ENCODE measurements around the gene ACAD11.
"Not testable (repeated sequence)": the region's sequence is repeated elsewhere in the genome, so short reads cannot be mapped to it uniquely, and the experiment has no call there.

ACAD11 gene

DNA sequence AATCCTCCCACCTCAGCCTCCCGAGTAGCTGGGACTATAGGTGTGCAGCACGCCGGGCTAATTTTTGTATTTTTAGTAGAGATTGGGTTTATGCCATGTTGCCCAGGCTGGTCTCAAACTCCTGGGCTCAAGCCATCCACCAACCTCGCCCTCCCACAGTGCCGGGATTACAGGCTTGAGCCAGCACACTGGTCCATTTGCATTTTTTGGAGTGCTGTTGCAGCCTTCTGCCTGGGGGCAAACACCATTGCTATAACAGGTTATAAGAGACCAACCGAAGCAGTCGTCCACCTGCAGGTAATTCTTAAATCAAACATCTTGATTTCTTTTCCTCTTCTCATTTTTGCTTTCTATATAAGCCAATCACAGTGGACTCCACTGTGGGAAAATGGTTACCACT, 34.8 kb downstream of the ACAD11 start:
- Histone ChIP-seq H3K27me3 (ENCODE audit: insufficient read depth, insufficient read length) (no peaks in the 10 kb centered on the region), H3K9me3 (ENCODE audit: insufficient read depth, low read length) (no peaks in the 10 kb centered on the region), H3K4me1 (ENCODE audit: insufficient read depth, insufficient read length) (no peaks in the 10 kb centered on the region), H3K4me3 (ENCODE audit: insufficient read length, low read depth) (no peak overlapping the region), H3K9ac (ENCODE audit: insufficient read length, low read depth) (no peak overlapping the region), H3K36me3 (ENCODE audit: insufficient read depth, insufficient read length, low read length) (peaks cover 17% of the 10 kb centered on the region)
- no peak for DNase-seq (ENCODE audit: low read depth, low spot score)
- TF ChIP-seq YY1 (IDR thresholded peaks at IDR 0.05; ENCODE audit: insufficient read depth, insufficient read length): no peak
- TF ChIP-seq SUZ12 (IDR thresholded peaks at IDR 0.05; ENCODE audit: extremely low read depth, insufficient read depth, insufficient read length): no peak
- TF ChIP-seq ZNF274 (IDR thresholded peaks at IDR 0.05; ENCODE audit: low read depth, low read length): no peak

DNA sequence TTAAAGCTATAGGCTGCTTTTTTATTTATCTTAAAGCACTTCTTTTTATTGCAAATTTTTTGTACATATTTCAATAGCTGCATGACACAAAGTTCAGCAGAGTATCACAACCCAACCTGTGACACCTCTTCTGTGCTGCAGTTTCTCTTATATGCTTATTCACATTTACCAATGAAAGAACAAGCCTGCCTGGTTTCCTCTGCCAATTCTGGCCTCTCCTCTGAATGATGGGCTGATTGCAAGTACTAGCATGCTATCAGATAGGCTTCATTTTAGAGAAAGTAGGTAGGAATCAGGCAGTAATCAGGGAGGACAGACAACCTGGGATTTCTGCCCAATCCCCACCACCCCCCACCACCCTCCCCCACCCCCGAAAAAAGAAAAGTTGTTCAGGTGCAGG, 36.0 kb downstream of the ACAD11 start:
- Histone ChIP-seq H3K9ac (ENCODE audit: insufficient read length, low read depth) (no peak overlapping the region), H3K27me3 (ENCODE audit: insufficient read depth, insufficient read length) (no peaks in the 10 kb centered on the region), H3K9me3 (ENCODE audit: insufficient read depth, low read length) (no peaks in the 10 kb centered on the region), H3K36me3 (ENCODE audit: insufficient read depth, insufficient read length, low read length) (peaks cover 20% of the 10 kb centered on the region), H3K4me1 (ENCODE audit: insufficient read depth, insufficient read length) (no peaks in the 10 kb centered on the region), H3K4me3 (ENCODE audit: insufficient read length, low read depth) (no peak overlapping the region)
- TF ChIP-seq SUZ12 (IDR thresholded peaks at IDR 0.05; ENCODE audit: extremely low read depth, insufficient read depth, insufficient read length) (no peak), YY1 (IDR thresholded peaks at IDR 0.05; ENCODE audit: insufficient read depth, insufficient read length) (no peak)
- DNase-seq (ENCODE audit: low read depth, low spot score): no peak

DNA sequence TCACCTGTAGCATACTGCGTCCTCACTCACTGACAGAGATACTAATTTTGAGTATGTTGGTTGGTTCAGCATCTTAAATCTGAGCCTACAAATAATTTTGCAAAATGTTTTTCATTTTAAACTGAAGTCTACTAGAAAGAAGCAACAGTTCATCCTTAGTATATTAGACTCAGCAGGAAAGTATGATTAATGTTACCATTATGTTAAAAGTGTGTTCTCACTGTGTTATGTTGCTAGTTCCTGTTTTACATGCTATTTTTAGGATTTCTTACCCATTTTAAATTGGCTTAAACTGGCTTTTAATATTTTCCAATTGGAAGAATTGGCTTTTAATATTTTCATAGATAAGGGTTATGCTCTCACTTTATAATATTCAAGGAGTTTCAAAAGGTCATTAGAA, 36.8 kb downstream of the ACAD11 start:
- Histone ChIP-seq H3K36me3 (ENCODE audit: insufficient read depth, insufficient read length, low read length) (peaks cover 13% of the 10 kb centered on the region), H3K27me3 (ENCODE audit: insufficient read depth, insufficient read length) (no peaks in the 10 kb centered on the region), H3K4me1 (ENCODE audit: insufficient read depth, insufficient read length) (no peaks in the 10 kb centered on the region), H3K4me3 (ENCODE audit: insufficient read length, low read depth) (no peak overlapping the region), H3K9ac (ENCODE audit: insufficient read length, low read depth) (no peak overlapping the region), H3K9me3 (ENCODE audit: insufficient read depth, low read length) (no peaks in the 10 kb centered on the region)
- no peak for DNase-seq (ENCODE audit: low read depth, low spot score)
- TF ChIP-seq SUZ12 (IDR thresholded peaks at IDR 0.05; ENCODE audit: extremely low read depth, insufficient read depth, insufficient read length): no peak
- no peak for TF ChIP-seq ZNF274 (IDR thresholded peaks at IDR 0.05; ENCODE audit: low read depth, low read length)
- no peak for TF ChIP-seq YY1 (IDR thresholded peaks at IDR 0.05; ENCODE audit: insufficient read depth, insufficient read length)

DNA sequence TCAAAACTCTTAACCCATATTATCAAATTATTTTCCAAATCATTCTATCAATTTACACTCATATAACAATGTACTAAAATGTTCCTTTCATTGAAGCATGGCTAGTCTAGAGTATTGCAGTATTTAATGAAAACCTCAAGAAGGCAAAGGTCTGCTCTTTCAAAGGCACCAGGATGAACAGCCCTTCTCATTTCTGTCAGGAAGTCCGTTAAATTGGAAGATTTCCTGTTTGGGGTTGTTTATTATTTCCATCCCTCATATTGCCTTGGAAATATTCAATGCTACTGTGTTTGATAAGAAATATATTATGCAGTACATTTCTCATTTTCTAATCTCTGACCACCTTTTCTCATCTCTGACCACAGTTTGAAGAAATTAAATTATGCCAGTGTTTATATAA, 37.5 kb downstream of the ACAD11 start:
- no peak for DNase-seq (ENCODE audit: low read depth, low spot score)

DNA sequence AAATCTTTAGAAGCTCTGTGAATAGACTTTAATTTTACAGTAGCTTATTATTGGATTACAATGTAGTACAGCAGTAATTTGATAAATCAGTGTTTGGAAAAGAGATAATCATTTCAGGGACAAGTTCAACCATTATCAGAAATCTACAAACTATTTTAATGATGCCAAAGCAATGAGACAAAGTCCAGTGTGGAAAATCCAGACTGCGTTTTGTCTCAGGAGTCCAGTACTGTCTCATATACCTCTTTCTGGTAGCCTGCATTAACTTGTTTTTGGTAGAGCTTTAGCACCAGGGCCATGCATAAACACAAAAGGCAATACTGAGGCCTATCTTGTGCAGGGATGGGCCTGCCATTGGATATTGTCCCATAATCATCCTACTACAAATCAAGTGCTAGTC, 42.8 kb downstream of the ACAD11 start:
- no peak overlapping the region for H3K9ac ChIP-seq (ENCODE audit: insufficient read length, low read depth)
- DNase-seq (ENCODE audit: low read depth, low spot score): no peak
- TF ChIP-seq SUZ12 (IDR thresholded peaks at IDR 0.05; ENCODE audit: extremely low read depth, insufficient read depth, insufficient read length) (no peak), ZNF274 (IDR thresholded peaks at IDR 0.05; ENCODE audit: low read depth, low read length) (no peak), YY1 (IDR thresholded peaks at IDR 0.05; ENCODE audit: insufficient read depth, insufficient read length) (no peak)

More for the DNA sequence above, 37.5 kb downstream of the ACAD11 start:
- Histone ChIP-seq H3K4me3 (ENCODE audit: insufficient read length, low read depth) (no peak overlapping the region), H3K9ac (ENCODE audit: insufficient read length, low read depth) (no peak overlapping the region), H3K27me3 (ENCODE audit: insufficient read depth, insufficient read length) (no peaks in the 10 kb centered on the region), H3K4me1 (ENCODE audit: insufficient read depth, insufficient read length) (no peaks in the 10 kb centered on the region), H3K36me3 (ENCODE audit: insufficient read depth, insufficient read length, low read length) (peaks cover 8% of the 10 kb centered on the region), H3K9me3 (ENCODE audit: insufficient read depth, low read length) (no peaks in the 10 kb centered on the region)
- TF ChIP-seq ZNF274 (IDR thresholded peaks at IDR 0.05; ENCODE audit: low read depth, low read length) (no peak), SUZ12 (IDR thresholded peaks at IDR 0.05; ENCODE audit: extremely low read depth, insufficient read depth, insufficient read length) (no peak), YY1 (IDR thresholded peaks at IDR 0.05; ENCODE audit: insufficient read depth, insufficient read length) (no peak)

DNA sequence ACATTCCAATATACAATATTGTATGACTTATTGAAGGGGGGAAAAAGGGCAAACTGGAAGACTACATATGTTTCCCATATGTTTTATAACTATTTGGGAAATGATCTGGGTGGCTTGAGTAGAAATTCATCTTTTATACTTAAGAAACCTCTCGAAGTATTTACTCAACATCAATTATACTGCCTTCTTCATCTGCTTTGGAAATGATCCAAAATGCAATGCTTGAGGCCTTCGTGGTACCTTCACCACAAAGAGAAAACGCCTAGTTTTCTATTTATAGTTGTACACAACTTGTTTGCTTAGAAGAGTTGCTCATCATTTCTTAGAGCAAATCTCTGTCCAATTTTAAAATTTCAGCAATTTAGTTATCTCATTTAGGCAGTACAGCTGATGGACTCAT, 43.7 kb downstream of the ACAD11 start:
- H3K9me3 ChIP-seq (ENCODE audit: insufficient read depth, low read length): no peaks in the 10 kb centered on the region
- no peaks in the 10 kb centered on the region for H3K4me1 ChIP-seq (ENCODE audit: insufficient read depth, insufficient read length)
- H3K9ac ChIP-seq (ENCODE audit: insufficient read length, low read depth): no peak overlapping the region
- TF ChIP-seq YY1 (IDR thresholded peaks at IDR 0.05; ENCODE audit: insufficient read depth, insufficient read length): no peak
- peaks cover 3% of the 10 kb centered on the region for H3K36me3 ChIP-seq (ENCODE audit: insufficient read depth, insufficient read length, low read length)
- no peak overlapping the region for H3K4me3 ChIP-seq (ENCODE audit: insufficient read length, low read depth)
- no peaks in the 10 kb centered on the region for H3K27me3 ChIP-seq (ENCODE audit: insufficient read depth, insufficient read length)
- DNase-seq (ENCODE audit: low read depth, low spot score): no peak

More for the DNA sequence above, 42.8 kb downstream of the ACAD11 start:
- Histone ChIP-seq H3K4me3 (ENCODE audit: insufficient read length, low read depth) (no peak overlapping the region), H3K27me3 (ENCODE audit: insufficient read depth, insufficient read length) (no peaks in the 10 kb centered on the region), H3K9me3 (ENCODE audit: insufficient read depth, low read length) (no peaks in the 10 kb centered on the region), H3K36me3 (ENCODE audit: insufficient read depth, insufficient read length, low read length) (peaks cover 3% of the 10 kb centered on the region), H3K4me1 (ENCODE audit: insufficient read depth, insufficient read length) (no peaks in the 10 kb centered on the region)

DNA sequence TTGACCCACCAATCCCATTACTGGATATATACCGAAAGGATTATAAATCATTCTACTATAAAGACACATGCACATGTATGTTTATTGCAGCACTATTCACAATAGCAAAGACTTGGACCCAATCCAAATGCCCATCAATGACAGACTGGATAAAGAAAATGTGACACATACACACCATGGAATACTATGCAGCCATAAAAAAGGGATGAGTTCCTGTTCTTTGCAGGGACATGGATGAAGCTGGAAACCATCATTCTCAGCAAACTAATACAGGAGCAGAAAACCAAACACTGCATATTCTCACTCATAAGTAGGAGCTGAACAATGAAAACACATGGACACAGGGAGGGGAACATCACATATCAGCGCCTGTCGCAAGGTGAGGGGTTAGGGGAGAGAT, 44.3 kb downstream of the ACAD11 start:
- H3K9me3 ChIP-seq (ENCODE audit: insufficient read depth, low read length); H3K9ac ChIP-seq (ENCODE audit: insufficient read length, low read depth); H3K4me1 ChIP-seq (ENCODE audit: insufficient read depth, insufficient read length); H3K36me3 ChIP-seq (ENCODE audit: insufficient read depth, insufficient read length, low read length); DNase-seq (ENCODE audit: low read depth, low spot score); H3K4me3 ChIP-seq (ENCODE audit: insufficient read length, low read depth); H3K27me3 ChIP-seq (ENCODE audit: insufficient read depth, insufficient read length): not testable (repeated sequence)

DNA sequence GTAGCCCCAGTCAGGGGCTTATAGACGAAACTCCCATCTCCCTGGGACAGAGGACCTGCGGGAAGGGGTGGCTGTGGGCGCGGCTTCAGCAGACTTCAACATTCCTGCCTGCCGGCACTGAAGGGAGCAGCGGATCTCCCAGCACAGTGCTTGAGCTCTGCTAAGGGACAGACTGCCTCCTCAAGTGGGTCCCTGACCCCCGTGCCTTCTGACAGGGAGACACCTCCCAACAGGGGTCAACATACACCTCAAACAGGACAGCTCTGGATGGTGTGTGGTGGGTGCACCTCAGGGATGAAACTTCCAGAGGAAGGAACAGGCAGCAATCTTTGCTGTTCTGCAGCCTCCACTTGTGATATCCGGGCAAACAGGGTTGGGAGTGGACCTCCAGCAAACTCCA, 53.0 kb downstream of the ACAD11 start:
- H3K36me3 ChIP-seq (ENCODE audit: insufficient read depth, insufficient read length, low read length); H3K9ac ChIP-seq (ENCODE audit: insufficient read length, low read depth); H3K4me1 ChIP-seq (ENCODE audit: insufficient read depth, insufficient read length); DNase-seq (ENCODE audit: low read depth, low spot score); H3K27me3 ChIP-seq (ENCODE audit: insufficient read depth, insufficient read length); H3K4me3 ChIP-seq (ENCODE audit: insufficient read length, low read depth); H3K9me3 ChIP-seq (ENCODE audit: insufficient read depth, low read length): not testable (repeated sequence)

Data from NT2/D1 (cell line).